C1 segment of cervical spinal cord (tissue), 14 donors: Measurements from ENCODE around the gene DNAL4.

Experiments
- DNase-seq, 14 donors: peaks; one replicate each; lab custom pipeline; 2025; lab: John Stamatoyannopoulos, UW

The DNAL4 gene

GRCh38 chr22:38793721-38794466 lies at the start of gene DNAL4:
Gene DNAL4, minus strand, starts transcription at chr22:38794143. Its CDS starts 11,412 bp downstream, at chr22:38782731.
- DNase-seq, result peak; percentile 27 to 97 (median 80)

GRCh38 chr22:38843201-38843656 lies 49.3 kb upstream of the DNAL4 start:
- peak in 4 of 14 donors; percentile 33 to 78 (median 58) for DNase-seq

- DNase-seq, result no peak
Observed at GRCh38 chr22:38842512-38843200, 48.7 kb upstream of the DNAL4 start.

GRCh38 chr22:38841635-38842034 lies 47.7 kb upstream of the DNAL4 start:
- DNase-seq, result no peak

- peak in 1 of 14 donors; percentile 39 for DNase-seq
Observed at GRCh38 chr22:38841211-38841610, 47.3 kb upstream of the DNAL4 start.

- no peak for DNase-seq
Observed at GRCh38 chr22:38840129-38840528, 46.2 kb upstream of the DNAL4 start.

- no peak for DNase-seq
Observed at GRCh38 chr22:38839686-38840085, 45.7 kb upstream of the DNAL4 start.

GRCh38 chr22:38837414-38837928 lies 43.5 kb upstream of the DNAL4 start:
- no peak for DNase-seq

- no peak for DNase-seq
Observed at GRCh38 chr22:38835888-38836301, 42.0 kb upstream of the DNAL4 start.

- DNase-seq, result no peak
Observed at GRCh38 chr22:38834991-38835390, 41.0 kb upstream of the DNAL4 start.

GRCh38 chr22:38834215-38834953 lies 40.4 kb upstream of the DNAL4 start:
- DNase-seq, result no peak

GRCh38 chr22:38833061-38833460 lies 39.1 kb upstream of the DNAL4 start:
- no peak for DNase-seq

GRCh38 chr22:38832005-38832978 lies 38.3 kb upstream of the DNAL4 start:
- peak in 2 of 14 donors; percentile 23 to 32 for DNase-seq

- no peak for DNase-seq
Observed at GRCh38 chr22:38831166-38831945, 37.4 kb upstream of the DNAL4 start.

- DNase-seq, result no peak
Observed at GRCh38 chr22:38830845-38831108, 36.8 kb upstream of the DNAL4 start.

- DNase-seq, result peak in 1 of 14 donors; percentile 23
Observed at GRCh38 chr22:38830026-38830844, 36.3 kb upstream of the DNAL4 start.

- DNase-seq, result no peak
Observed at GRCh38 chr22:38829485-38829884, 35.5 kb upstream of the DNAL4 start.

- no peak for DNase-seq
Observed at GRCh38 chr22:38828616-38829205, 34.8 kb upstream of the DNAL4 start.

GRCh38 chr22:38828191-38828590 lies 34.2 kb upstream of the DNAL4 start:
- no peak for DNase-seq
